Heart left ventricle (tissue), 13 donors: ENCODE results near the gene ZNF646.

Experiments
- POLR2A ChIP-seq, 2 donors: fragments of 450-650 bp; IDR thresholded peaks; one replicate each; pipeline ENCODE4 v1.6.1; 2017; ENCODE audit warnings: antibody characterized with exemption in 2 of 2, mild to moderate bottlenecking in 2 of 2, moderate library complexity in 2 of 2
- TF ChIP-seq, protein P1 (sequence below), 12 donors: fragments of 200-600 bp; sonication (generic) in 4 of 12; IDR thresholded peaks; one replicate each; pipeline versions ENCODE4 v1.5.0 to v1.8.0; 2018 to 2022; ENCODE audit warnings: antibody characterized with exemption in 12 of 12, mild to moderate bottlenecking in 5 of 12
- donor health status: ischemic (EF 13 %, LVEDD 7.1; RV severe dilation, severe dysfunction).
- donor health status: DM: no; HTN: yes; CAD: no.
- donor health status: DM: no; HTN: no; CAD: no.
- donor health status: ischemic (EF 25% LVEDD 6.9; RV normal size, moderate dysfunction).
- donor health status: ischemic (EF 25% LVEDD 5.7; RV mildly dilated, moderate dysfunction).
- donor health status: ischemic (EF 35%, LVEDD 5.7; RV mildly dilated, moderate dysfunction).
- donor health status: nonischemic (EF 11% LVEDD 7.7; RV severe dilation, severe dysfunction).
- donor health status: DM: yes; HTN: yes; CAD: no.
- donor health status: PGD.
- donor health status: ischemic (EF 29% LVEDD 5.4; RV normal size, mild dysfunction).
- donor health status: nonischemic (EF 23%, LVEDD 6.1; RV moderate dilation, normal function).

DNA sequence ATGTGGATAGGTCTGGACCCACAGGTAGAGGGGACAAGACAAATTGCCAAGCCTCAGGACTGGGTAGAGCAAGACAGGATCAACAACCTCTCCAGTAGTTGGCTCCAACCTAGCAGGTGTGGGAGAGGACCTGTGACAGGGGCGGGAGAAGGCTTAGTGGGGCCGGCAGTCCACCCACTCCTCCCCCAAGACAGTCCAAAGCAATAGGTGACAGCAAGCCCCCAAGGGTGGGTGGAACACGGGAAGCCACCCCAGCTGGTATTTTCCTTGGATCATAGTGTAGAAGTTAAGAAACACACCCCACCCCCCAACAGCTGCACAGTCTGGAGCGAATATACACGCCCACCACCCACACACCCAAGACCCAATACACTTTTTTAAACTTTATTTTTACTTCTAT is 45.0 kb upstream of the ZNF646 start:
- TF ChIP-seq, protein P1, sequence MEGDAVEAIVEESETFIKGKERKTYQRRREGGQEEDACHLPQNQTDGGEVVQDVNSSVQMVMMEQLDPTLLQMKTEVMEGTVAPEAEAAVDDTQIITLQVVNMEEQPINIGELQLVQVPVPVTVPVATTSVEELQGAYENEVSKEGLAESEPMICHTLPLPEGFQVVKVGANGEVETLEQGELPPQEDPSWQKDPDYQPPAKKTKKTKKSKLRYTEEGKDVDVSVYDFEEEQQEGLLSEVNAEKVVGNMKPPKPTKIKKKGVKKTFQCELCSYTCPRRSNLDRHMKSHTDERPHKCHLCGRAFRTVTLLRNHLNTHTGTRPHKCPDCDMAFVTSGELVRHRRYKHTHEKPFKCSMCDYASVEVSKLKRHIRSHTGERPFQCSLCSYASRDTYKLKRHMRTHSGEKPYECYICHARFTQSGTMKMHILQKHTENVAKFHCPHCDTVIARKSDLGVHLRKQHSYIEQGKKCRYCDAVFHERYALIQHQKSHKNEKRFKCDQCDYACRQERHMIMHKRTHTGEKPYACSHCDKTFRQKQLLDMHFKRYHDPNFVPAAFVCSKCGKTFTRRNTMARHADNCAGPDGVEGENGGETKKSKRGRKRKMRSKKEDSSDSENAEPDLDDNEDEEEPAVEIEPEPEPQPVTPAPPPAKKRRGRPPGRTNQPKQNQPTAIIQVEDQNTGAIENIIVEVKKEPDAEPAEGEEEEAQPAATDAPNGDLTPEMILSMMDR (IDR thresholded peaks at IDR 0.05) = no peak
- no peak for TF ChIP-seq POLR2A (IDR thresholded peaks at IDR 0.05)
